ENCODE data around the gene CEP57. TPM values are rescaled to one million over a fixed set of nuclear protein-coding genes. Genes with fewer than 3 reads are reported as not detected.
"Not testable (repeated sequence)": the region's sequence is repeated elsewhere in the genome, so short reads cannot be mapped to it uniquely, and the experiment has no call there.

The CEP57 gene
- total RNA-seq, 1 experiment from 2014 or later = 58.0 TPM

GRCh38 chr11:95805869-95806268 lies 15.6 kb downstream of the CEP57 start:
- Histone ChIP-seq H3K4me1 (ENCODE audit: insufficient read depth, low read length) (no peaks in the 10 kb centered on the region), H3K27ac (ENCODE audit: insufficient read length, low read depth, low read length) (no peak overlapping the region), H4K20me1 (ENCODE audit: control insufficient read depth, insufficient read depth, insufficient read length) (no peaks in the 10 kb centered on the region), H3K18ac (ENCODE audit: insufficient read length, low read depth, low read length) (no peak overlapping the region), H2BK12ac (ENCODE audit: insufficient read length, low read depth, low read length) (no peak overlapping the region), H3K9me3 (ENCODE audit: control insufficient read depth, low read depth, low read length) (no peaks in the 10 kb centered on the region), H3T11ph (ENCODE audit: low read length) (no peak overlapping the region), H2AFZ (ENCODE audit: low read length) (no peak overlapping the region), H3K4ac (ENCODE audit: low read depth, low read length) (no peak overlapping the region), H2AK5ac (ENCODE audit: insufficient read length, low read length) (no peak overlapping the region), H4K91ac (ENCODE audit: insufficient read length, low read depth, low read length) (no peak overlapping the region), H3K4me2 (ENCODE audit: insufficient read depth, insufficient read length, low read length) (no peak overlapping the region), H3K27me3 (ENCODE audit: insufficient read depth, low read length) (no peaks in the 10 kb centered on the region), H3K79me1 (ENCODE audit: insufficient read depth, low read depth, low read length, poor library complexity, severe bottlenecking) (no peaks in the 10 kb centered on the region), H3K23ac (ENCODE audit: insufficient read length, low read depth, low read length) (no peak overlapping the region), H3K79me2 (ENCODE audit: insufficient read depth, low read length) (no peaks in the 10 kb centered on the region; the same call in 1 of the 2 replicates), H3K14ac (ENCODE audit: insufficient read depth, low read length) (no peak overlapping the region), H3K23me2 (ENCODE audit: insufficient read length, low read depth, low read length, poor library complexity, severe bottlenecking) (no peaks in the 10 kb centered on the region), H3K9ac (ENCODE audit: extremely low read depth, insufficient read length, low read length) (no peak overlapping the region), H4K5ac (ENCODE audit: insufficient read length, low read depth, low read length) (no peak overlapping the region), H2BK120ac (ENCODE audit: low read depth, low read length, poor library complexity, severe bottlenecking) (no peak overlapping the region), H4K8ac (replicated peaks; ENCODE audit: insufficient read length, low read depth, low read length) (no peak overlapping the region), H2BK5ac (ENCODE audit: insufficient read length, low read length) (no peak overlapping the region), H2BK15ac (ENCODE audit: low read depth, low read length) (no peak overlapping the region), H2BK20ac (ENCODE audit: low read depth, low read length, poor library complexity, severe bottlenecking) (no peak overlapping the region), H3K56ac (ENCODE audit: insufficient read length, low read depth, low read length) (no peak overlapping the region)
- no peak for TF ChIP-seq CTCF (conservative IDR thresholded peaks at IDR 0.05)
- WGBS (ENCODE audit: extremely low coverage, insufficient read length, low lambda C conversion rate) = no CpG with 5 or more reads among the region's 2 CpGs
- Mint-ChIP-seq H3K4me1 (no peaks in the 10 kb centered on the region), H3K27ac (no peak overlapping the region), H3K27me3 (ENCODE audit: low read depth) (no peaks in the 10 kb centered on the region), H3K36me3 (ENCODE audit: insufficient read depth in 1 of 3, low read depth in 3 of 3) (peaks cover 50 to 91% (median 88%) of the 10 kb centered on the region in 3 experiments), H3K4me3 (no peak overlapping the region), H3K9me3 (peaks cover 24 to 37% of the 10 kb centered on the region in 2 experiments; a peak in 4 of 5 replicates)
- no peak for DNase-seq

GRCh38 chr11:95806464-95806863 lies 16.2 kb downstream of the CEP57 start:
- H3K14ac ChIP-seq (ENCODE audit: insufficient read depth, low read length); H2BK5ac ChIP-seq (ENCODE audit: insufficient read length, low read length); H4K91ac ChIP-seq (ENCODE audit: insufficient read length, low read depth, low read length); H3K79me2 ChIP-seq (ENCODE audit: insufficient read depth, low read length); H4K5ac ChIP-seq (ENCODE audit: insufficient read length, low read depth, low read length); H3K4me2 ChIP-seq (ENCODE audit: insufficient read depth, insufficient read length, low read length); H3K18ac ChIP-seq (ENCODE audit: insufficient read length, low read depth, low read length); H3K79me1 ChIP-seq (ENCODE audit: insufficient read depth, low read depth, low read length, poor library complexity, severe bottlenecking); H4K8ac ChIP-seq (replicated peaks; ENCODE audit: insufficient read length, low read depth, low read length); H2AFZ ChIP-seq (ENCODE audit: low read length); H4K20me1 ChIP-seq (ENCODE audit: control insufficient read depth, insufficient read depth, insufficient read length); H3K27ac ChIP-seq (ENCODE audit: insufficient read length, low read depth, low read length); H2BK20ac ChIP-seq (ENCODE audit: low read depth, low read length, poor library complexity, severe bottlenecking); H2BK120ac ChIP-seq (ENCODE audit: low read depth, low read length, poor library complexity, severe bottlenecking); H3K4ac ChIP-seq (ENCODE audit: low read depth, low read length); H3K9me3 ChIP-seq (ENCODE audit: control insufficient read depth, low read depth, low read length); H3K9ac ChIP-seq (ENCODE audit: extremely low read depth, insufficient read length, low read length); H3K4me1 ChIP-seq (ENCODE audit: insufficient read depth, low read length); H2AK5ac ChIP-seq (ENCODE audit: insufficient read length, low read length); H2BK15ac ChIP-seq (ENCODE audit: low read depth, low read length); H3T11ph ChIP-seq (ENCODE audit: low read length); DNase-seq; H3K23me2 ChIP-seq (ENCODE audit: insufficient read length, low read depth, low read length, poor library complexity, severe bottlenecking); H3K4me3 Mint-ChIP-seq; H2BK12ac ChIP-seq (ENCODE audit: insufficient read length, low read depth, low read length); H3K27me3 Mint-ChIP-seq (ENCODE audit: low read depth); H3K56ac ChIP-seq (ENCODE audit: insufficient read length, low read depth, low read length); H3K4me1 Mint-ChIP-seq; H3K27ac Mint-ChIP-seq; H3K27me3 ChIP-seq (ENCODE audit: insufficient read depth, low read length); H3K23ac ChIP-seq (ENCODE audit: insufficient read length, low read depth, low read length): not testable (repeated sequence)
- no CpG with 5 or more reads among the region's 6 CpGs for WGBS (ENCODE audit: extremely low coverage, insufficient read length, low lambda C conversion rate)
- H3K36me3 Mint-ChIP-seq (ENCODE audit: insufficient read depth in 1 of 3, low read depth in 3 of 3) = peaks cover 49 to 88% (median 85%) of the 10 kb centered on the region in 3 experiments
- peaks cover 24 to 37% of the 10 kb centered on the region in 2 experiments; a peak in 4 of 5 replicates for H3K9me3 Mint-ChIP-seq

All from H9 (cell line).